Liver (tissue), 1 donor: Measurements from ENCODE around the gene IGF2BP3.

Experiments
- FOXA1 ChIP-seq: IDR thresholded peaks from 2 replicates; pipeline ENCODE4 v1.6.1; 2016; ENCODE audit warnings: antibody characterized with exemption
- TF ChIP-seq, protein P1 (sequence below): IDR thresholded peaks from 2 replicates; pipeline ENCODE4 v1.6.1; 2016; ENCODE audit warnings: antibody characterized with exemption, mild to moderate bottlenecking

DNA sequence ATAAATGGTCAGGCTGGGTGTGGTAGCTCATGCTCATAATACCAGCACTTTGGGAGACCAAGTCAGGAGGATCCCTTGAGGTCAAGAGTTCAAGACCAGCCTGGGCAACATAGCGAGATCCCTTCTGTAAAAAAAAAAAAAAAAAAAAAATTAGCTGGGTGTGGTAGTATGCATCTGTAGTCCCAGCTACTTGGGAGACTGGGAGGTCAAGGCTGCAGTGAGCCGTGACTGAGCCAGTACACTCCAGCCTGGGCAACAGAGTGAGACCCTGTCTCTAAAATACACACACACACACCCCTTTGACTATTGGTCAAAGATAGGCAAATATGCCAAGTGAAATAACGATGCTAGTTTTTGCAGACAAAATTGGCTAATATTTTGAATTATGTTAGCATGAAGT, 80.6 kb downstream of the IGF2BP3 start:
- TF ChIP-seq, protein P1, sequence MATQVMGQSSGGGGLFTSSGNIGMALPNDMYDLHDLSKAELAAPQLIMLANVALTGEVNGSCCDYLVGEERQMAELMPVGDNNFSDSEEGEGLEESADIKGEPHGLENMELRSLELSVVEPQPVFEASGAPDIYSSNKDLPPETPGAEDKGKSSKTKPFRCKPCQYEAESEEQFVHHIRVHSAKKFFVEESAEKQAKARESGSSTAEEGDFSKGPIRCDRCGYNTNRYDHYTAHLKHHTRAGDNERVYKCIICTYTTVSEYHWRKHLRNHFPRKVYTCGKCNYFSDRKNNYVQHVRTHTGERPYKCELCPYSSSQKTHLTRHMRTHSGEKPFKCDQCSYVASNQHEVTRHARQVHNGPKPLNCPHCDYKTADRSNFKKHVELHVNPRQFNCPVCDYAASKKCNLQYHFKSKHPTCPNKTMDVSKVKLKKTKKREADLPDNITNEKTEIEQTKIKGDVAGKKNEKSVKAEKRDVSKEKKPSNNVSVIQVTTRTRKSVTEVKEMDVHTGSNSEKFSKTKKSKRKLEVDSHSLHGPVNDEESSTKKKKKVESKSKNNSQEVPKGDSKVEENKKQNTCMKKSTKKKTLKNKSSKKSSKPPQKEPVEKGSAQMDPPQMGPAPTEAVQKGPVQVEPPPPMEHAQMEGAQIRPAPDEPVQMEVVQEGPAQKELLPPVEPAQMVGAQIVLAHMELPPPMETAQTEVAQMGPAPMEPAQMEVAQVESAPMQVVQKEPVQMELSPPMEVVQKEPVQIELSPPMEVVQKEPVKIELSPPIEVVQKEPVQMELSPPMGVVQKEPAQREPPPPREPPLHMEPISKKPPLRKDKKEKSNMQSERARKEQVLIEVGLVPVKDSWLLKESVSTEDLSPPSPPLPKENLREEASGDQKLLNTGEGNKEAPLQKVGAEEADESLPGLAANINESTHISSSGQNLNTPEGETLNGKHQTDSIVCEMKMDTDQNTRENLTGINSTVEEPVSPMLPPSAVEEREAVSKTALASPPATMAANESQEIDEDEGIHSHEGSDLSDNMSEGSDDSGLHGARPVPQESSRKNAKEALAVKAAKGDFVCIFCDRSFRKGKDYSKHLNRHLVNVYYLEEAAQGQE = no peak
- TF ChIP-seq FOXA1 = no peak
